ENCODE results near the gene CARM1.
A peak's percentile ranks its signal among the peaks of the same experiment; 100 is the strongest.
"Not testable (repeated sequence)": the region's sequence is repeated elsewhere in the genome, so short reads cannot be mapped to it uniquely, and the experiment has no call there.

The CARM1 gene

DNA sequence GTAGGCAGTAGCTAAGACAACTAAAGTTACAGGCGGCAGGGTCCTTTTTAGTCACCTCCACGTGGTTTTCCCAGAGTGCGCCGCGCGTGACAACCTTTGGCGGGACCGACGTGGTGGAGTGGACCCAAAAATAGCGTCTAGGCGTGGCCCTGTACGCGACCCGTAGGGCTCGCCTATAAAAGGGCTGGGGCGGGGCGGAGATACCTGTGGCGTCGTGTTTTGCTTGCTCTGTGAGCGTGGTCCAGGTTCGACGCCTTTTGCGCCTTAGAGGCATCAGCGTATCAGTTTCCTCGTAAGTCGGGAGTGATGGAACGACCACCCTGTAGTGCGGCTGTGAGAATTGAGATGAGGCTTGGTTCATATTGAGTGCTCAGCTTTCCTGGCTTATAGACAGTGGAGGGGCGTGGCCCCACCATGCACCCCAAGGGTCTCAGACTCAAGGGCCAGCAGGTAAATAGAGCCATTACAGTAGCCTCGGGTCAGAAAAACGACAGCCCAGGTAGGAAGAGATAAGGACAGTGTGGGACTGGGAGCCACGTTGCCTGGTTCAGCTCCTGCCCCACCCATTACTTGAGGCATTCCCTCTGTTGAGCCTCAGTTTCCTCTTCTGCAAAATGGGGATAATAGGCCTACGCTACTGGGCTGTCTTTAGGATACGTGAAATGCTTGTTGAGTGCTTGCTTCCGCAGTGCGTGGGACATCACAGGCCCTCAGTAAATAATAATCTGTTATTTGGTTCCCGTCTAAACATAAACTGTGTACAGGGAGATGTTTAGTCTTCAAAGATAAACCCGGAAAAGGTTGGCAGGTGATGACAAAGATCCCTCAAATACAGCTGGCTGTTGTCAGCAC is 34.6 kb upstream of the CARM1 start:
- Histone ChIP-seq H3K4me1 (ENCODE audit: insufficient read depth, poor library complexity, severe bottlenecking) (peaks cover 8% of the 10 kb centered on the region), H3K27ac (ENCODE audit: poor library complexity, severe bottlenecking) (peak overlapping the region; percentile 85), H3K4me3 (ENCODE audit: severe bottlenecking) (peak overlapping the region; percentile 74), H3K27me3 (ENCODE audit: insufficient read depth, poor library complexity, severe bottlenecking) (no peaks in the 10 kb centered on the region), H3K36me3 (ENCODE audit: low read depth) (peaks cover 13% of the 10 kb centered on the region), H3K9me3 (ENCODE audit: severe bottlenecking) (no peaks in the 10 kb centered on the region)
- DNase-seq (ENCODE audit: low spot score): peak; percentile 89
- no peak for TF ChIP-seq CTCF (IDR thresholded peaks at IDR 0.05; ENCODE audit: poor library complexity, severe bottlenecking)
- no peak for ATAC-seq (ENCODE audit: low read depth)

DNA sequence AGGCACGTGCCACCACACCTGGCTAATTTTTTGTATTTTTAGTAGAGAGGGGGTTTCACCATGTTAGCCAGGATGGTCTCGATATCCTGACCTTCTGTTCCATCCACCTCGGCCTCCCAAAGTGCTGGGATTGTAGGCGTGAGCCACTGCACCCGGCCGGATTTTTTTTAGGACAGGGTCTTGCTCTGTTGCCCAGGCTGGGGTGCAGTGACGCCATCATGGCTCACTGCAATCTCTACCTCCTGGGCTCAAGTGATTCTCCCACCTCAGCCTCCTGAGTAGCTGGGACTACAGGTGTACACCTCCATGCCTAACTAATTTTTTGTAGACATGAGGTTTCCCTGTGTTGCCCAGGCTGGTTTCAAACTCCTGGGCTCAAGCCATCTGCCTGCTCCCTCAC is 33.7 kb upstream of the CARM1 start:
- not testable (repeated sequence) for ATAC-seq (ENCODE audit: low read depth); H3K4me1 ChIP-seq (ENCODE audit: insufficient read depth, poor library complexity, severe bottlenecking); DNase-seq (ENCODE audit: low spot score); H3K27me3 ChIP-seq (ENCODE audit: insufficient read depth, poor library complexity, severe bottlenecking); H3K4me3 ChIP-seq (ENCODE audit: severe bottlenecking); H3K9me3 ChIP-seq (ENCODE audit: severe bottlenecking); H3K27ac ChIP-seq (ENCODE audit: poor library complexity, severe bottlenecking)
- H3K36me3 ChIP-seq (ENCODE audit: low read depth): peaks cover 13% of the 10 kb centered on the region

GRCh38 chr19:10838377-10838776 is 33.0 kb upstream of the CARM1 start:
- peaks cover 13% of the 10 kb centered on the region for H3K36me3 ChIP-seq (ENCODE audit: low read depth)
- peaks cover 8% of the 10 kb centered on the region for H3K4me1 ChIP-seq (ENCODE audit: insufficient read depth, poor library complexity, severe bottlenecking)
- DNase-seq (ENCODE audit: low spot score): no peak
- no peak for TF ChIP-seq CTCF (IDR thresholded peaks at IDR 0.05; ENCODE audit: poor library complexity, severe bottlenecking)
- no peak for ATAC-seq (ENCODE audit: low read depth)
- H3K4me3 ChIP-seq (ENCODE audit: severe bottlenecking): no peak overlapping the region
- H3K27me3 ChIP-seq (ENCODE audit: insufficient read depth, poor library complexity, severe bottlenecking): no peaks in the 10 kb centered on the region
- H3K27ac ChIP-seq (ENCODE audit: poor library complexity, severe bottlenecking): no peak overlapping the region
- no peaks in the 10 kb centered on the region for H3K9me3 ChIP-seq (ENCODE audit: severe bottlenecking)

DNA sequence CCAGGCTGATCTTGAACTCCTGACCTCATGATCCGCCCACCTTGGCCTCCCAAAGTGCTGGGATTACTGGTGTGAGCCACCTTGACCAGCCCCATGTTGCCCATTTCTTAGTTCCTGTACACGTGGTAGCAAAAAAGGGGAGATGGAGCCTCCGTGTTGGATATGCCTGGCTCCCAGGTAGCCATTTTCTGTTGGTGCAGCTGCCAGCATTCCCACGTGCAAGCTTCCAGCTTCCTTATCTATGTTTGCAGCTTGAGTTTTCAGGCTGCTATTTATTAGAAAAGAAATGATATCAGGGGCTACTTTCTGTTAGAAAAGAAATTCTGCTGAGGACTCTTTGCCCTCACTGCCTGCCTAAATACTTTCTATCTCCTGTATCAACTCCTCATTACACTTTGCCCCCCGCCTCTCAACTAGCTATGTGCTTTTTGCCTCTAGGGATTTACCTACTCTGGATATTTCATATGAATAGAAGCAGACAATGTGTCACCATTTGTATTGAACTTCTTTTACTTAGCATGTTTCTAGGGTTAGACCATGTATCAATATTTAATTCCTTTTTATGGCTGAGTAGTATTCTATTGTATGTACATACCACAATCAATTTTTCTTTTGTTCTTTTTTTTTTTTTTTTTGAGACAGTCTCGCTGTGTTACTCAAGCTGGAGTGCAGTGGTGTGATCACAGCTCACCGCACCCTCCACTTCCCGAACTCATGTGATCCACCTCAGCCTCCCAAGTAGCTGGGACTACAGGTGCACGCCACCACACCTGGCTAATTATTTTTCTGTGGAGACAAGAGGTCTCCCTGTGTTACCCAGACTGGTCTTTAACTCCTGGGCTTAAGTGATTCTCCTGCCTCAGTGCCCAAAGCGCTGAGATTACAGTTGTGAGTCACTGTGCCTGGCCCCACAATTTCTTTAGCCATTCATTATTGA is 32.0 kb upstream of the CARM1 start:
- H3K27me3 ChIP-seq (ENCODE audit: insufficient read depth, poor library complexity, severe bottlenecking): no peaks in the 10 kb centered on the region
- no peaks in the 10 kb centered on the region for H3K9me3 ChIP-seq (ENCODE audit: severe bottlenecking)
- peaks cover 6% of the 10 kb centered on the region for H3K36me3 ChIP-seq (ENCODE audit: low read depth)
- H3K4me1 ChIP-seq (ENCODE audit: insufficient read depth, poor library complexity, severe bottlenecking): peaks cover 8% of the 10 kb centered on the region
- no peak overlapping the region for H3K4me3 ChIP-seq (ENCODE audit: severe bottlenecking)
- TF ChIP-seq CTCF (IDR thresholded peaks at IDR 0.05; ENCODE audit: poor library complexity, severe bottlenecking): no peak
- H3K27ac ChIP-seq (ENCODE audit: poor library complexity, severe bottlenecking): no peak overlapping the region
- ATAC-seq (ENCODE audit: low read depth) (no peak), DNase-seq (ENCODE audit: low spot score) (no peak)

- Histone ChIP-seq H3K4me3 (ENCODE audit: severe bottlenecking) (no peak overlapping the region), H3K4me1 (ENCODE audit: insufficient read depth, poor library complexity, severe bottlenecking) (no peaks in the 10 kb centered on the region), H3K27ac (ENCODE audit: poor library complexity, severe bottlenecking) (no peak overlapping the region), H3K9me3 (ENCODE audit: severe bottlenecking) (no peaks in the 10 kb centered on the region), H3K27me3 (ENCODE audit: insufficient read depth, poor library complexity, severe bottlenecking) (no peaks in the 10 kb centered on the region), H3K36me3 (ENCODE audit: low read depth) (no peaks in the 10 kb centered on the region)
- ATAC-seq (ENCODE audit: low read depth) (no peak), DNase-seq (ENCODE audit: low spot score) (no peak)
- no peak for TF ChIP-seq CTCF (IDR thresholded peaks at IDR 0.05; ENCODE audit: poor library complexity, severe bottlenecking)
Observed at GRCh38 chr19:10842788-10843187, 28.6 kb upstream of the CARM1 start.
